Measurements from ENCODE around the gene ARMH3.
"Not testable (repeated sequence)": the region's sequence is repeated elsewhere in the genome, so short reads cannot be mapped to it uniquely, and the experiment has no call there.

Gene ARMH3

GRCh38 chr10:102055647-102056419 lies at the start of gene ARMH3:
Gene ARMH3 (minus strand): TSS chr10:102056173. CDS start chr10:102040114, 16,059 bp downstream.
- DNase-seq (ENCODE audit: low read depth, low spot score), result peak; percentile 93

GRCh38 chr10:102102421-102102820 lies 46.4 kb upstream of the ARMH3 start:
- DNase-seq (ENCODE audit: low read depth, low spot score), result no peak

- DNase-seq (ENCODE audit: low read depth, low spot score), result no peak
These were observed 45.2 kb upstream of the ARMH3 start for GRCh38 chr10:102101152-102101551.

GRCh38 chr10:102096449-102096848 lies 40.5 kb upstream of the ARMH3 start:
- DNase-seq (ENCODE audit: low read depth, low spot score), result no peak

- DNase-seq (ENCODE audit: low read depth, low spot score), result no peak
These were observed 34.8 kb upstream of the ARMH3 start for GRCh38 chr10:102090772-102091171.

GRCh38 chr10:102086196-102086595 lies 30.2 kb upstream of the ARMH3 start:
- no peak for DNase-seq (ENCODE audit: low read depth, low spot score)

GRCh38 chr10:102085336-102085735 lies 29.4 kb upstream of the ARMH3 start:
- no peak for DNase-seq (ENCODE audit: low read depth, low spot score)

GRCh38 chr10:102083541-102083940 lies 27.6 kb upstream of the ARMH3 start:
- DNase-seq (ENCODE audit: low read depth, low spot score), result no peak

- DNase-seq (ENCODE audit: low read depth, low spot score), result no peak
These were observed 16.9 kb upstream of the ARMH3 start for GRCh38 chr10:102072673-102073527.

GRCh38 chr10:102069071-102069470 lies 13.1 kb upstream of the ARMH3 start:
- DNase-seq (ENCODE audit: low read depth, low spot score), result no peak

- no peak for DNase-seq (ENCODE audit: low read depth, low spot score)
These were observed 12.2 kb upstream of the ARMH3 start for GRCh38 chr10:102068216-102068615.

GRCh38 chr10:102067091-102067916 lies 11.3 kb upstream of the ARMH3 start:
- no peak for DNase-seq (ENCODE audit: low read depth, low spot score)

GRCh38 chr10:102066399-102067088 lies 10.6 kb upstream of the ARMH3 start:
- DNase-seq (ENCODE audit: low read depth, low spot score), result no peak

- DNase-seq (ENCODE audit: low read depth, low spot score), result no peak
These were observed 9.8 kb upstream of the ARMH3 start for GRCh38 chr10:102065561-102066398.

GRCh38 chr10:102064868-102065560 lies 9.0 kb upstream of the ARMH3 start, which contains the start of gene HPS6:
Gene HPS6 (plus strand): TSS chr10:102065349. CDS start chr10:102065475, 126 bp downstream.
- no peak for DNase-seq (ENCODE audit: low read depth, low spot score)

- DNase-seq (ENCODE audit: low read depth, low spot score), result no peak
These were observed 8.5 kb upstream of the ARMH3 start for GRCh38 chr10:102064503-102064867.

- no peak for DNase-seq (ENCODE audit: low read depth, low spot score)
These were observed 4.0 kb upstream of the ARMH3 start for GRCh38 chr10:102059987-102060386.

GRCh38 chr10:102054881-102055646 lies 909 bp downstream of the ARMH3 start:
- DNase-seq (ENCODE audit: low read depth, low spot score), result not testable (repeated sequence)

GRCh38 chr10:102046095-102046494 lies 9.9 kb downstream of the ARMH3 start:
- no peak for DNase-seq (ENCODE audit: low read depth, low spot score)

All from smooth muscle cell of the brain vasculature (primary cell).